Posterior cingulate gyrus (tissue), 11 donors: ENCODE data around the gene SHISA9.

ENCODE experiments used
- DNase-seq, 10 donors: peaks; one replicate each; pipeline versions ENCODE4 v3.0.0 to v3.0.0-alpha.2; 2020 to 2021; ENCODE audit warnings: mixed read lengths in 3 of 10
- intact Hi-C: fragments of 100-400 bp; cut with DNase I; formaldehyde crosslinking; loops from one replicate; pipeline ENCODE4 v1.15.1; 2023

The SHISA9 gene

DNA sequence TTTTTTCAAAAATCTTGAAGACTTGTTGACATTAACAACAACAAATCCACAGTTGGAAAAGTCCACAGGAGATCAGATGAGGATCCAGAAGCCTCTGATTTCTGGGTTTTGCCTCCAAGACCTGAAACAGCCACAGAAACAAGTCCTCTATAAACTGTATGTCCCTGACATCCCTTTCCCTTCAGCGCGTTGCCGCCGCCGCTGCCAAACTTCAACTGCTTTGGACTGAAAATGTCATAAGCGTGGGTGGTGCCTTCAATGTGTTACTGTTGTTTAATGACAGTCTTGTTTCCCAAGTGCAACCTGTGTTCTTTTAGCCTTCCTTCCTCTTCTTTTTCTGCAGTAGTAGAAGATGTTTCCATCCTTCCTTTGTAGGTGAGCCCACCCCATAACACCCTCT, 334.9 kb downstream of the SHISA9 start:
- intact Hi-C loops, result no loop called here
- peak in 2 of 10 donors; percentile 32 to 75 for DNase-seq

DNA sequence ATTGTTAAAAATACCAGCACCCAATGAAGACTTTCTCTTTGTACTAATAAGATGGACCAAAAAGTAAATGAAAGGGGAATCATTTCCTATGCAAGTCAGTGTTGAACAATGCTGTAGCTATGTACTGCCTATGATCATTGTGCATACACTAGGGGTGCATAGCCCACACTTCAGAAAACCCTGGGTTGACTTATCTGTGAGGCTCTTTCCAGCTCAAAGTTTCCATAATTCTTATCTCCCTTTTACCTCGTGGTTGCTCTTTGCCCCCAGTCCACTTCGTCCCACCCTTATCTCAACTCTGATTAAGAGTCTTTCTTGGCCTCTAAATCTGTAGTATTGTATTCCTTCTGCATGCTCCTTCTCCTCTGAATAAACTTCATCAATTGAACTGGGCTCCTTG, 336.8 kb downstream of the SHISA9 start:
- intact Hi-C loops, result no loop called here

DNA sequence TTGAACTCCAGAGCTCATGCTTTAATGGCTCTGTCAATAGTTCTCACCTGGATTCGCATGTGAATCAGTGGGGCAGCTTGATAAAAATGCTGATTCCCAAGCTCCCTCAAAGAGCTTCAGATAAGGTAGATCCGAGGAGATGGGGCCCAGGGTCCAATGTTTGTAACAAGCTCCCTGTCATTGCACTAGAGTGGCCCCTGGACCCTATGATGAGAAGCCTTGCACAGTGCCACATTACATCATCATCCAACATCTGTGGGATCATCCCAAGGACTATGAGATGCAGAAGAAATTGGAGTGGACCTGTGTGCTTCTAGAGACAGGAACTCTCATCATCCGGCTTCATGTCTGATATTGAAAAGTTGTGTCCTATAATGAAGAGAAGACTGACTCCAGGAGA, 340.8 kb downstream of the SHISA9 start:
- DNase-seq, result no peak
- intact Hi-C loops, result no loop called here

More for the DNA sequence above, 336.8 kb downstream of the SHISA9 start:
- no peak for DNase-seq

DNA sequence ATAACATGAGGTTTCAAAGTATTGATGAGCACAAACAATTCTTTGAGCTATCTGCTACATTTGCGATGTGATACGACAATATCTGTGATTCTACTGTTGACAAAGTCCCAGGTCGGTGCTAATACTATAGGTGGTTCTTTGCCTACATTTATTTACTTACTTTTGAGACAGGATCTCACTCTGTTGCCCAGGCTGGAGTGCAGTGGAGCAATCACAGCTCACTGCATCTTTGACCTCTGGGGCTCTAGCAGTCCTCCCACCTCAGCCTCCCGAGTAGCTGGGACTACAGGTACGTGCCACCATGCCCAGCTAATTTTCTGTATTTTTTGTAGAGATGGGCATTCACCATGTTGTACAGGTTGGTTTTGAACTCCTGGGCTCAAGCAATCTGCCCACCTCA, 343.4 kb downstream of the SHISA9 start:
- intact Hi-C loops, result no loop called here

DNA sequence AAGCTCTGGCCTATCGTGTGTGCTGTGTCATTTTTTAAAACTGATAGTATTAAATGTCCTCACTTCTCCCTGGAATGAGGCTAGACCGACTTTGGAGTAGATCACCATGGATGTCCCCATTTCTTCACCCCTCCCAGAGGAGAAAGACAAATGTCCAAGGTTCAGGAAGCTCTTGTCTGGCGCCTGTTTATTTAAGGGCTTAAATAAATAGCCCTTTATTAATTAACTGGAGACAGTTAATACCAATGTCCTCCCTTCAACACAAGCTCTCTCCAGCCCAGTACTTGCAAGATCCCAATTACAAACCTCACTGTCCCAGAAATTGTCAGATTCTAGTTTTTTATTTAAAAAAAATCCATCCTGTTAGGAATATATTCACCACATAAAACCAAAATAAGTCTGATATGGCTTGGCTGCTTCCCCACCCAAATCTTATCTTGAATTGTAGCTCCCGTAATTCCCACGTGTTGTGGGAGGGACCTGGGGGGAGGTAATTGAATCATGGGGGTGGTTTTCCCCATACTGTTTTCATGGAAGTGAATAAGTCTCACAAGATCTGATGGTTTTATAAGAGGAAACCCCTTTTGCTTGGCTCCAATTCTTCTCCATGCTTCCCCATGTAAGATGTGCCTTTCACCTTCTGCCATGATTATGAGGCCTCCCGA, 344.4 kb downstream of the SHISA9 start:
- DNase-seq, result no peak
- intact Hi-C loops, result no loop called here

More for the DNA sequence above, 343.4 kb downstream of the SHISA9 start:
- DNase-seq, result no peak

DNA sequence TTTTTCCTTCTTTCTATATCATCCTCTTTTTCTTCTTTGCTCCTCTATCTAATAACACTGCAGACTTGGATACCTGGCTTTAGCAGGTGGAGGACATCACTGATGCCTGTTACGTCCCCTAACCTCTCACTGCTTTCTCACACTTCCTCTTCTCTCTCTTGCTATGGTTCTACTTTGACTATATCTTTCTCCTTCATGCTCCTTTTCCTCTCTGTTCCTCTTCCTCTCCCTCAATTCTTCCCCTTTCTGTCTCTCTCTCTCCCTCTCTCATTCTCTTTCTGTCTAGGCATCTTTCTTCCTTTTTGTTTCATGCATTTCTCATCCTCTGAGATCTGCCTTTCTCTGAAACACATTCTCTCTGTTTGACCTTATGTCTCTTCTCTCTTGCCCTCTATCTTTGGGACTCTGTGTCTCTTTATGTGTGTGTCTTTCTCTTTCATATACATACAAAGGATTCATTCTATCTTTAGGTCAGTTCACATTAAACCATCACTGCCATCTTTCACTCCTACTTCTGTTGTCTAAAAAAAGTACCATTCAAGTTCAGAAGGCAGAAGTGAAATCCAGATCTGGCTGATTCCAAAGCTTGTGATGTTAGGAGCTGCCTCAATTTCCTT, 353.7 kb downstream of the SHISA9 start:
- no peak for DNase-seq
- intact Hi-C loops, result no loop called here

DNA sequence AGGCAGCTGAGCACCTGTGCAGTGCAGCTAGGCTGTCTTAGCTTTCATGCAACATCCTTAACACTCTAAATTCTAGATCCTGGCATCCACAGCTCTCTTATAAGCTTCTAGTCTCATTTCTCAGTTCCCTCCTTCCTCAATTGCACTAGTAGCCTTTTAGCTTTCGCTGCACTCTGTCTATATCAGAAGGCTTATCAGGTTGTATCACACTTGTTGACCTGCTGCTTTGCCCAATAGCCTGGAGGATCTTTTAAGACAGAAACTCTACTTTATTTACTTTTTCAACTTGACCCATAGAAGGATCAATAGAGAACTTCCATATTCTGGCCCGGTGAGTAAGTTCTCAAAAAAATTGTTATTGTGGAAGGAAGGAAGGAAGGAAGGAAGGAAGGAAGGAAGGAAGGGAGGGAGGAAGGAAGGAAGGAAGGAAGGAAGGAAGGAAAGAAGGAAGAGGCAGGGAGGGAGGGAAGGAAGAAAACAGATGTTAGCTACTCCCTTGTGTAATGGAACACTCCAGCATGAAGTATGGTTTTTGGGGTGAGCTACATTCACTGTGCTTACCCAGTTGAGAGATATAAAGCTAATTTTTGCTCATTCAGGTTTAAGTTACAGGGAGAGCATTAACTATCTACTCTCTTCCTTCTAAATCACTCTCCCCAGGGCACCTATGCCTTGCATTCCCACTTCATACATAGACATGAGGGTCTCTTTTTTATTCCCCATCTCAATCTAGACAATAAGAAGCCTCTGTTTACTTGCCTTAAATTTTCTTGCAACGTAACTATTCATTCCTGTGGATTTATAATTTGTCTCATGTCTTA, 361.1 kb downstream of the SHISA9 start:
- no peak for DNase-seq
- intact Hi-C loops, result no loop called here

DNA sequence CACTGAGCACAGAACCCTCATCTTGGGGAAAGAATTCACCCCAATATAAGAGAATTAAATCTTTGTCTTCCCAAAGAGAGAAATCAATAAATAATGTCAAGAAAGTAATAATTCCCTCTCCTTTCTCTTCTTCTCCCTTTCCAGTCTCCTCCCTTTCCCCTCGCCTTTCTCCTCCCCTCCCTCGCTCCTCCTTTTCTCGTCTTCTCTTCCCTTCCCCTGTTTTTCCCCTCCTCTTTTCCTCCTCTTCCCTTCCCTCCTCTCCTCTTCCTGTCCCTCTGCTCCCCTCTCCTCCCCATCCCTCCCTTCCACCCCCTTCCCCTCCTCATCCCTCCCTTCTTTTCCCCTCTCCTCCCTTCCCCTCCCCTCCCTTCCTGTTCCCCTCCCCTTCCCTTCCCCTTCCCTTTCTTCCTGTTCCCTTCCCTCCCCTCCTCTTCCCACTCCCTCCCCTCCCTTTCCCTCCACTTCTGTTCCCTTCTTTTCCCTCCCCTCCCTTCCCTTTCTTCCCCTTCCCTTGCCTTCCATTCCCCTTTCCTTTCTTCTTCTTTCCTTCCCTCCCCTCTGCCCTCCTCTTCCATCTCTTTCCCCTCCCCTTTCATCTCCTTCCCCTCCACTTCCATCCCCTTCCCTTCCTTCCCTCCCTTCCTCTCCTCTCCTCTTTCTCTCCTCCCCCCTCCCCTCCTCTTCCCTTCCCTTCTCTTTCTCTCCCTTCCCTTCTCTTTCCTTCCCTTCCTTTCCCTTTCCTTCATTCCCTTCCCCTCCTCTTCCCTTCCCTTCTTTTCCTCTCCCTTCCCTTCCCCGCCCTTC, 363.6 kb downstream of the SHISA9 start:
- intact Hi-C loops, result no loop called here
- DNase-seq, result no peak

DNA sequence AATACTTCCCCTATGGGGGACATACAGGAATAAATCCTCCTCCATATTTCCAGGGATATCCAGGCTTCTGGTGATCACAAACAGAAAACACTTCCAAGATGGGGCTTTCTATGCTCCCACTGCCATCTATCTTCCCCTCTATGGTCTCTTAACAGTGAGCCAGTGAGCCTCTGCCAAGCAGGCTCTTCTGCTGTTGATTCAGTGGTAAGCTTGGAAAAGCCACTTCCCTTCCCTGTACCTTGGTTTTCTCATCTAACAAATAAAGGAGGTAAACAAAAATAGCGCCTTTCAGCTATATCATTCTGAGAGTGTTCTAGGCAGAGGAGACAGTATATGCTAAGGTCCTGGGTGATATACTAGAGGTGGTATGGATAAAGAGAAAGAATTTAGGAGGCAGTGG, 368.0 kb downstream of the SHISA9 start:
- DNase-seq, result no peak
- intact Hi-C loops, result no loop called here

DNA sequence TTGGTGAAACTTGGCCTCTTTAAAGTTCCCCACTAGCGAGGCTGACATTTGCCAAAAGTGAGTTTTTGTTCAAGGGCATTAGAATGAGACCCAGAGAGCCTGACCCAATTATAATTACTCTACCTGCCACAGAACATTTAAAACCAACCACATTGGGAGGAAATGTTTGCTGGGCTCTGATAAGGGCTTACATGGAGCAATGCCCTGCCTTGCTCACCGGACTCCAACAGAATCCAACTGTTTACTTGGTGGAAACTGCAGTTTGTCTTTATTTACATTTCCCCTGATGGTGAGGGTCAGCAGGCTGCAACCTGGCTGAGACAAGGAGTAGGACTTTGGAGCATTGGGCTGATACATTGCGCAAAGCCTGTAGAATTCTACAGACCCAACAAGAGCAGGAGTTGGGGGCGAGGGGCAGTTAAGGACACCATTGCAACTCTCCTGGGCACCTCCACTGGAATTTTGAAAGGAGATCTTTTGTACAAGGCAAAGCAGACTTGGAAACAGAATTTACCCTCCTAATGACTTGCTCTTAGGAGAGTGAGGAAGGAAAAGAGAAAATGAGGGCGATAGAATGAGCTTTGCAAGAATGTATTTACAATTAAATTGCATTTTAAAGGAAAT, 368.6 kb downstream of the SHISA9 start:
- intact Hi-C loops, result no loop called here
- DNase-seq, result no peak

DNA sequence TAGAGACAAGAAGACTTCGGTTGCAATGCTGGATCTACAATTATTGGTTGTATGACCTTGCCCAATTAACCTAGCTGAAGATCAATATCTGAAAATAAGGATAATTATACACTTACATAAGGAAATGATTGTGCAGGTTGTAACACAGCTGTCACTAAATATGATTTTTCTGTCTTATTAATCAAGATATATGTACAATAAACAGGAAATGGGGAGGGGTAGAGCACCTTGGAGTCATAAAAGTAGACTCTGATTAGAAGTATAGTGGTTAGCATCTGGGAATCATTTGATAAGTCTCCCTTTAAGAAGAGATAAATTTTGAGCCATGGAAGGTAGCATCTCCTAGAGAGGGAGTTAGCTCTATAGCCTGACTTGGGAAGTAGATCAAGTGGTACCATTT, 369.2 kb downstream of the SHISA9 start:
- intact Hi-C loops, result no loop called here
- no peak for DNase-seq

DNA sequence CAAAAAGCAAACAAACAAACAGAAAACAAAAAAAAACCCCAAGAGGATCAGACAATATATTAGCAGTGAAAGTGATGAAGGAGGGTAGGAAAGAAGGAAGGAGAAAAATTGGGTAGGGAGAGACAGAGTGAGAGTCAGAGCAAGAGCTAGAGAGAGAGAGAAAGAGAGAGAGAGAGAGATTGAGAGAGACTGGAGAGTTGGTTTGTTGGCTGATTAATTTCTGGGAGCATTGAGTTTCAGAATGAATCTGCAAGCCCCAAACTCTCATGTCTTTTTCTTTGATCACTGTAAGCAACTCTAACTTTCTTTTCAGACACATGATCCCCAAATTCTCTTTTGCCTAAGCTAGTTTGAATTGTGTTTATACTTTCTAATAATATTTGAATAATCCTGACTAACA, 388.1 kb downstream of the SHISA9 start:
- no peak for DNase-seq
- intact Hi-C loops, result no loop called here
